Effector memory CD4-positive, alpha-beta T cell (primary cell): ENCODE results near the gene KCNMB1.
A peak's percentile ranks its signal among the peaks of the same experiment; 100 is the strongest.

Experiments
- DNase-seq, 3 donors: peaks; one replicate each; pipeline ENCODE4 v3.0.0-alpha.2; 2020
- H3K27ac ChIP-seq: 2 replicates; pipeline ENCODE4 v1.7.0; 2013; ENCODE audit warnings: mild to moderate bottlenecking, low read length, moderate library complexity; ENCODE audit not compliant: insufficient read depth, poor library complexity, severe bottlenecking
- H3K27me3 ChIP-seq: replicated peaks from 2 replicates; pipeline ENCODE4 v1.7.0; 2013; ENCODE audit warnings: mild to moderate bottlenecking, low read length; ENCODE audit not compliant: insufficient read depth, control insufficient read depth, poor library complexity, severe bottlenecking
- H3K36me3 ChIP-seq: 2 replicates; pipeline ENCODE4 v1.7.0; 2013; ENCODE audit warnings: mild to moderate bottlenecking, low read length, moderate library complexity; ENCODE audit not compliant: control insufficient read depth, insufficient read depth
- H3K4me1 ChIP-seq: 2 replicates; pipeline ENCODE4 v1.7.0; 2013; ENCODE audit warnings: low read length, mild to moderate bottlenecking; ENCODE audit not compliant: control insufficient read depth, insufficient read depth, poor library complexity, severe bottlenecking
- H3K4me3 ChIP-seq: 2 replicates; pipeline ENCODE4 v1.7.0; 2013; ENCODE audit warnings: low read length, low read depth, mild to moderate bottlenecking; ENCODE audit not compliant: insufficient read depth, poor library complexity, severe bottlenecking
- H3K9me3 ChIP-seq: 2 replicates; pipeline ENCODE4 v1.7.0; 2013; ENCODE audit warnings: mild to moderate bottlenecking, low read length, moderate library complexity; ENCODE audit not compliant: control insufficient read depth

Gene KCNMB1

DNA sequence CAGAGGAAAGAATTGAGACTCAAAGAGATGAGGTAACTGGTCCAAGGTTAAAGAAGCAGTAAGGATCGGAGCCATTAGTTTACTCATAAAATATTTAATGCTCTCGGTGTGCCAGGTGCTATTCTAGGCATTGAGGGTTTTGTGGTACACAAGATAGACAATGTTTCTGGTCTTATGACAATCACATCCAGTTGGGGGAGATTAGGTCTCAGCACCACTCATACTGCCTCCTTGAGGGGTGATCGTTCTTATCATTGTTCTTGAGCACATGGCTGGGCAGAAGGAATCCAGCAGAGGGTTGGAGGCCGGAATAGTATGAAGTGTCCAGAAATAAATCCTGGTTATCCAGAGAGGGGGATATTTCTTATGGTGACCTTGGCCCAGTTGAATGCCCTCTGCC, 50.9 kb downstream of the KCNMB1 start:
- H3K9me3 ChIP-seq: no peaks in the 10 kb centered on the region
- no peak overlapping the region for H3K27ac ChIP-seq
- no peak overlapping the region for H3K4me3 ChIP-seq
- H3K27me3 ChIP-seq: no peaks in the 10 kb centered on the region
- DNase-seq: no peak
- peaks cover 41% of the 10 kb centered on the region for H3K4me1 ChIP-seq
- no peaks in the 10 kb centered on the region for H3K36me3 ChIP-seq

GRCh38 chr5:170337045-170337733, 52.0 kb downstream of the KCNMB1 start:
- no peaks in the 10 kb centered on the region for H3K9me3 ChIP-seq
- peaks cover 52% of the 10 kb centered on the region for H3K4me1 ChIP-seq
- H3K36me3 ChIP-seq: no peaks in the 10 kb centered on the region
- DNase-seq: no peak
- no peak overlapping the region for H3K4me3 ChIP-seq
- no peaks in the 10 kb centered on the region for H3K27me3 ChIP-seq
- no peak overlapping the region for H3K27ac ChIP-seq

DNA sequence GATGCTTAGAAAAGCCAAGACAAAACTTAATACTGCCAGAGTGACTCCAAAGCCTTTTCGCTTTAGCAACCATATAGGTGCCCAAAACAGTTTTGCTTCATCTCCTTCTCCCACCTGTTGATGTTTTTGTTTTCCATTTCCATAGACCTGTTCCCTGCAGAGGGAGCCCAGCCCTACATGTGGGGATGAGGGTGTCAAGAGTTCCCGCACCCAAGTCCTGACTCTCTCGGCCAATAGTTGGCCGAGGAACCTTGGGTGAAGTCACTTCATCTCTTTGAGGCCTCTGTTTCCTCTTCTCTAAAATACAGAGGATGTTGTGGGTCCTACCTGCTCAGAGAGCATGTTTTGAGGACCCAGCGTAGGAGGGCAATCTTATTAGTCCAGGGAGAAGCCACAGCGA, 53.1 kb downstream of the KCNMB1 start:
- H3K27me3 ChIP-seq: no peaks in the 10 kb centered on the region
- peaks cover 62% of the 10 kb centered on the region for H3K4me1 ChIP-seq
- no peak overlapping the region for H3K4me3 ChIP-seq
- no peak for DNase-seq
- H3K36me3 ChIP-seq: no peaks in the 10 kb centered on the region
- peak overlapping the region; percentile 63 for H3K27ac ChIP-seq
- H3K9me3 ChIP-seq: no peaks in the 10 kb centered on the region

DNA sequence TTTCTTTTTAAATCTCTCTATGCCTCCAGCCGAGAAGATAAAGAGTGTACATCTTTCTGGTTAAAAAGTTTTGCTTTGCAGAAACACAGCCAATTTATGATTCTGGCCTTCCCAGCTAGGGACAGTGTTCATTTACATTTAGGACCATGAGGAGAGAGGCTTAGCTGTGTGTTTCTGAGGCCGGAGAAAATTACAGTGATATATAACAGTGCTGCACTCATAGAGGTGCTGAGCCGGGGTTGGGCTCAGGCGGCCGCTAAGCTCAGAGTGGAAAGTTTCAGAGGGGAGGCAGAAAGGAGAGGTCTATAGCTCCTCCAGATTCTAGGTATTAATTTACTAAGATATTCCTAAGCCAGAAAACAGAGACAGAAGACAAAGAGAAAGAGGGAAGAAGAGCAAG, 54.5 kb downstream of the KCNMB1 start:
- Histone ChIP-seq H3K27ac (peak overlapping the region; percentile 94), H3K4me3 (peak overlapping the region; percentile 31)
- DNase-seq: no peak

DNA sequence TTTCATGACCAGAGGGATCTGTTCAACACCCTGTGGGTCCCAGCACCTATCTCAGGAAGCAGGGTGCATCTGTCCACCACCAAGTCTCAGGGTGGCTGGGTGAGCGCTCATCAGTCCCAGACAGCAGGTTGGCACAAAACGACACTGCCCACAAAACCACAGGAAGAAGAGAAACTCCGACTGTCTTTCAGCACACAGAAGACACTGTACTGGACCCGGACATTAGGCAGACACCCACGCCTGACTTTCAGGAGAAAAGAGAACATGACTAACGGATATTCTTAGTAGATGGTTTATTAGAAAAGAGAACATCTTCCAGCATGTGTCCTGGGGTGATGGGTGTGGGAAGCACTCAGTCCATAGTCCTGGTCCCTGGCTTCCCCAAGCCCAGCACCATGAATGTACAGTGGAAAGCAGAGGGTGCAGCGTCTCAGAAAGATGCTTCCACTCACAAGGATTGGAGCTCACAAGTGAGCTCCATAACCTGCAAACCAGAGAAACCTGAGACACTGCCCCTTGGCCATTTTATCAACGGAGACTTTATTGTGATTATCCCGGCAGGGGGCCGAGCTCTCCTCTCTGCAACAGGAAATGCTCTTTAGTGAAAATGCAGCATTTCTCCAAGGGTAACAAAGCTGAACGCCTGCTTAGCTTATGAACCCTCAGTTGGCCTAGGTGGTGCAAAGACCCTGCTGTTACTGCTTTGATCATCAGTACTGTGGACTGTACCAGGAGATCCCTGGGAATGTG, 55.8 kb downstream of the KCNMB1 start:
- peak overlapping the region; percentile 31 for H3K4me3 ChIP-seq
- DNase-seq: peak; percentile 53 to 67 (median 65)
- no peaks in the 10 kb centered on the region for H3K36me3 ChIP-seq
- H3K27me3 ChIP-seq: no peaks in the 10 kb centered on the region
- no peaks in the 10 kb centered on the region for H3K9me3 ChIP-seq
- peak overlapping the region; percentile 94 for H3K27ac ChIP-seq
- peaks cover 78% of the 10 kb centered on the region for H3K4me1 ChIP-seq

More for the DNA sequence above, 54.5 kb downstream of the KCNMB1 start:
- no peaks in the 10 kb centered on the region for H3K36me3 ChIP-seq
- peaks cover 76% of the 10 kb centered on the region for H3K4me1 ChIP-seq
- no peaks in the 10 kb centered on the region for H3K27me3 ChIP-seq
- no peaks in the 10 kb centered on the region for H3K9me3 ChIP-seq

- DNase-seq: no peak
- Histone ChIP-seq H3K36me3 (no peaks in the 10 kb centered on the region), H3K27ac (peak overlapping the region; percentile 94), H3K4me1 (peaks cover 83% of the 10 kb centered on the region), H3K4me3 (no peak overlapping the region), H3K9me3 (no peaks in the 10 kb centered on the region), H3K27me3 (no peaks in the 10 kb centered on the region)
These were observed 57.1 kb downstream of the KCNMB1 start for GRCh38 chr5:170332058-170332457.

GRCh38 chr5:170330568-170331054, 58.6 kb downstream of the KCNMB1 start:
- Histone ChIP-seq H3K27me3 (no peaks in the 10 kb centered on the region), H3K4me1 (peaks cover 71% of the 10 kb centered on the region), H3K4me3 (peak overlapping the region; percentile 4), H3K27ac (peak overlapping the region; percentile 94), H3K36me3 (no peaks in the 10 kb centered on the region), H3K9me3 (no peaks in the 10 kb centered on the region)
- peak in 1 of 3 donors; percentile 18 for DNase-seq

GRCh38 chr5:170329524-170329923, 59.6 kb downstream of the KCNMB1 start:
- Histone ChIP-seq H3K4me1 (peaks cover 64% of the 10 kb centered on the region), H3K9me3 (no peaks in the 10 kb centered on the region), H3K36me3 (no peaks in the 10 kb centered on the region), H3K27ac (peak overlapping the region; percentile 94), H3K4me3 (no peak overlapping the region), H3K27me3 (no peaks in the 10 kb centered on the region)
- DNase-seq: no peak

DNA sequence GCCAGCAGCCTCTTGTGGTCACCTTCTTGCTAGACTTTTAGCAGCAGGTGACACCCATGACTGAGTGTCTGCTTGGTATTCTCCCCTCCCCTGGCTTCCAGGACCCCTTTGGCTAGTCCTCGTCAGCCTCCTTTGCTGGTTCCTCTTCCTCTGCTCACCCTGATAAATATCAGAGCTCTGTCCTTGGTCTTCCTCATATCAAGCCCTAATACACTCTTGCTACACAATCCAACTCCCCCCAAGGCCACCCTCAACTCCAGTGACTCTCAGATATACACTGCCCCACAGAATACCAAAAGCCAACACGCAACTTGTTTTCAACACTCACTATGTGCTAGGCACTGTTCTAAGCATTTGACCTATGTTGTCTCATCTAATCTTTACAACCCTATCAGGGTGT, 61.3 kb downstream of the KCNMB1 start:
- no peak for DNase-seq
- no peak overlapping the region for H3K4me3 ChIP-seq
- H3K27ac ChIP-seq: peak overlapping the region; percentile 8
- no peaks in the 10 kb centered on the region for H3K27me3 ChIP-seq
- peaks cover 47% of the 10 kb centered on the region for H3K4me1 ChIP-seq
- no peaks in the 10 kb centered on the region for H3K9me3 ChIP-seq
- no peaks in the 10 kb centered on the region for H3K36me3 ChIP-seq

DNA sequence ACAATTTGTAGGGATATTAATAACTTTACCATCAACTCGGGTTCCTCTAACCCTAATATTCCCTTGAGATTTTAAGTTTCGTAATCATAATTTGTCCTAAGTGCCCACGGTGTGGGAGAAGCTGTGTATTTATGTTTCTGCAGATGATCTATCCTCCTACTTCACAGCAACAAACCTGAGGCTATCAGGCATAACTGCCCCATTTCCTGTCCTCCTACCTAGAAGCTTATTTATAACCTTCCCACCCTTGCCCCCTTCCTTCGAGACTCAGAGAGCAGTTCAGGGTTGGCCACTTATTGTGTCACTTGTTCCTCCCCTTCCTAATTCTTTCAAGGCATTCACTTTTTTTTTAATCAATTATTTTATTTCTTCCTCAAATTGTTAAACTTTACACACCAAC, 62.0 kb downstream of the KCNMB1 start:
- H3K36me3 ChIP-seq: no peaks in the 10 kb centered on the region
- no peaks in the 10 kb centered on the region for H3K27me3 ChIP-seq
- no peak overlapping the region for H3K27ac ChIP-seq
- no peak overlapping the region for H3K4me3 ChIP-seq
- H3K4me1 ChIP-seq: peaks cover 41% of the 10 kb centered on the region
- DNase-seq: no peak
- no peaks in the 10 kb centered on the region for H3K9me3 ChIP-seq
